ENCODE data around the gene PTPRT.

The PTPRT gene

DNA sequence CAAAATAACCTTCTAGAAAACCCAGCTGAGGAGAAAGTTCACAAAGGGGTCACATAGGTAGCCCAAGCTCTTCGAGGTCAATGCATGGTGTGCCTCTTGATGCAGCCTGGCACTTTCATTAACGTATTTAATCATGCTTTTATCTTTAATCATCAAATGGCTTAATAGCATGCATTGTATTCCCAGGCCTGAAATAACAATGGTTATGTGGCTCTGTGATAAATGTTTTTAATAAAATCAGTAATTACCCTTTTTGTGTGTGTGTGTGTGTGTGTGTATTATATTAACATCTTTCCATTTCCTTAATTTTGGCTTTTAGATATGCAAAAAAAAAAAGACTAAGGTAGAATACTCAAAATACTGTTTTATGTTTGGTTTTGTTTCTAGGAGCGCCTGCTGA lies 681.8 kb downstream of the PTPRT start:
- no peak for DNase-seq

DNA sequence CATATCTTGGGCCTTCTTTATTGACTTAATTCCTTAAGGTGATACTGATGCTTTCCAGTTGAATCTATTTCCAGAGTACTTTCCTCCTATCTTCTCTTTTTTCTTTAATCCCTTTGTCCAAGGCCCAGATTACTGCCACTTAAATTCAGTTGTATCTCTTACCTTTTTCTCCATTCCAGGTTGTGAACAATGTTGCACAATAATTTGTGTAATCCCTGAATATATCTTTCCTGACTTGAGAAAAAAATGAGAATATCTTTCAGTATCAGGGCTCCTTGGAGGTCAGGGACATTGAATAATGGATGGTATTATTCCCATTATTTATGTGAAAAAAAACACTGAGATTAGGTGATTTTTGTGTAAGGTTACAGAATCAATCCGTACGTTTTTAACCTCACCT lies 683.3 kb downstream of the PTPRT start:
- no peak for DNase-seq

DNA sequence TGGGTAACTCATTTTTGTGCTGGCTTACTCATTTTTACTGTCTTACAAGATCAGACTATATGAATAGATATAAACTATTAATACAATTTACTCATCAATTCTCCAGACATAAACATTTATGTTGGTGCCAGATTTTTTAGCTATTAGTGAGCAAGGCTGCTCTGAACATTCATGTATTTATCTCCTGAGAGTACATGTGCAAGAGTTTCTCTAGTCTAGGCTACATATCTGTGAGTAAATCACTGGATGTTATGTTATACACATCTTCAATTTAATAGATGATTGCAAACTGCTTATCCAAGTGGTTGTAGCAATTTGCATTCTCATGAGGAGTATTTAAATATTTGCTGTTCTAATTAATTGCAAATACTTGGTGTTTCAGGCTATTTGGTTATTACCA lies 687.1 kb downstream of the PTPRT start:
- DNase-seq = no peak

DNA sequence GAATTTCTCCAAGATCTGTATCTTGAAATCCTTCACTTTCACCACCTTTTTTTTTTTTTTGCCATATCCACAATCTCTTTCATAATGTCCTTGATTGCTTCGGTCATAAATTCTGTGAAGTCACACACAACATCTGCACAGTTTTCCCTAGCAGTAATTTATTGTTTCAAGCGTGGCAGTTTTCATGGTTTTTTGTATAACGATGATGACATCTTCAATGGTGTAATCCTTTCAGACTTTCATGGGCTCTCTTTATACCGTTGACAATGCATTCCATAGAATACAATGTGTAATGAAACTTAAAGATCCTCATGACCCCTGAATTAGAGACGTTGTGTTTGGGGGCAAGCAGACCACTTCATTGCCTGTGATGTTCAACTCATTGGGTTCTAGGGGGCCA lies 693.1 kb downstream of the PTPRT start:
- DNase-seq = no peak

DNA sequence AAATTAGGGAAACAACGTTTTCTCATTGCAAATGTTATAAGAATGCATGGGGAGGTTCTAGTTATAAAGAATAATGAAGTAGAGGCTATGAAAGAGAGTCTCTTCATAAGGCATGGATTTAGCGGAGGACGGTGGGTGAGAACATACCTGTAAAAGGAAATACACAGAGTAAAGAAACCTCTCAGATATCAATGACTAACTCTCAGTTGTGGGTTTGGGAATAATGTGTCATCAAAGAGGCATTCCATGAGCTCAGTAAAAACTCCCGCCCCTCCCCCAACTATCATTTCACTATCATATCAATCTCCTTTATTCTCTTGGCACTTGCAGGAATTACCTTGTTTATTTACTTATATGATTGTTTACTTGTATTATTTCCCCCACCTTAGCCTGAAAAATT lies 695.4 kb downstream of the PTPRT start:
- DNase-seq = no peak

DNA sequence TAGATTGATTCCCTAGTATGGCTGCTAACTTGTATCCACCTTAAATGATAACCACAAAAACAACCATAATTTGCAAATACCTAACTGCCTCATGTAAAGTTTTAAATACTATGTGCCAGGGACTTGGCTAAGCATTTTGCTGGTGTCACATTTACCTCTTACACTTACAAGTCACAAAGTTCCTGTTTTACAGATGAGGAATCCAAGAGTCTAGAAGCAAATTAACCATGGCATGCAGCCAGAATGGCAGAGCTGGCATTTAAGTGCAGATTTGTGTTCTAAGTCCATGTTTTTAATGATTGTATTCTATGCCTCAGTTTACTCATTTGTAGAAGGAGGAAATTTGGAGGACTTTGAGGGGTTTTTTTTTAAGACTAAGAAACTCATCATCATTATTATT lies 696.7 kb downstream of the PTPRT start:
- no peak for DNase-seq

DNA sequence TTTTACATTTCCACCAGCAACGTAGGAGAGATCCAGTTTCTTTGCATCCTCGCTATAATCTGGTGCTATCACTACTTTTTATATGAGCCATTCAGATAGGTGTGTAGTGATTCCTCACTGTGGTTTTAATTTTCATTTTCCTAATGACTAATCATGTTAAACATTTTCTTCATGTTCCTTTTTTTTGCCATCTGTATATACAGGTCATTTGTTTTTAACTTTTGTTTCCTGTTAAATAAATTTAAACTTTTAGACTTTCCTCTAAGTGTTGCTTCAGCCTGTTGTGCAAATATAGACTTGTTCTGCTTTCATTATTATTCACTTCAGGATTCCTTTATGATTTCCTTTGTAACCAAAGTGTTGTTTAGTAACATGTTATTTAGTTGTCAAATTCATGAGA lies 697.4 kb downstream of the PTPRT start:
- no peak for DNase-seq

DNA sequence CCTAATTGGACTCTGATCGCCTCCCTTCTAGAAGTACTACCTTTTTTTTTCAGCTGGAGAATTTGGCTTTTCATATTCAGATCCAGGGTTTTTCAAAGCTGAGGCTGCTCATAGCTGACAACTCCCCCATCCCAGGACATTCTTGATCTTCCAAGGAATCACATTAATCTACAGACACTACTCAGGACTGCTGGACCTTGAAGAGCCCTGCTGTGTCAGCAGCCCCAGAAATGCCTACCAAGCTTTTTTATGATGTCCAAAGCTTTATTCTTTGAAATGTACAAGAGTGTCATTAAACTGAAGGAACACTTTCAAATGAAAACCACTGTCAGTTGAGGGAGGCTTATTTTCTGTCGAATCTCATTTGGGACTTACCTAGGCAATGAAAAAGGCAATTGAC lies 704.1 kb downstream of the PTPRT start:
- no peak for DNase-seq

DNA sequence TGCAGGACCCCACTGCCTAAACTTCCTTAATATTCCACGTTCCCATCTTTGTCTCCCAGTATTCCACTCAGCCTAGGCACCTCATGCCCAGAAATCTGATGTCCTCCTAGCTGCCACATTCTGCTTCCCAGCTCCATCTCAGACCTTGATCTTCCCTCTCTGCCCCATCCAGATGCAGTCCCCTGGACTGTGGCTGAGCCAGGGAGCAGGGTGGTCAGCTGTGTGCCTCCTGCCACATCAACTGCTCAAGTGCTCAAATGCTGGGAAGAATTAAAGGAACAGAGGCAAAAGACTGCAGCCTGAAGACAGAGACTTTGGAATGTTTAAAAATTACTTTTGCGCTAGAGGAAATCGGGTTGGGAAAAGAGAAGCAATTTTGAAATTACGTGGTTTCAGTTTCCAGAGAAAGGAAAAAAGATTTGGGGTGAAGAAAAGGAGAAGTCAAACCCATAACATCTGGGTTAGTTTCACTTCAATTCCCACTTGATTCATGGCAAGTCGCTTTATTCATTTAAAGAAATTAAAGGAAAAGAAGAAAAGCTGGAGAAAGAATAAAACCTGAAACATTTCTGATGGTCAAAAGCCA lies 704.8 kb downstream of the PTPRT start:
- DNase-seq = no peak

DNA sequence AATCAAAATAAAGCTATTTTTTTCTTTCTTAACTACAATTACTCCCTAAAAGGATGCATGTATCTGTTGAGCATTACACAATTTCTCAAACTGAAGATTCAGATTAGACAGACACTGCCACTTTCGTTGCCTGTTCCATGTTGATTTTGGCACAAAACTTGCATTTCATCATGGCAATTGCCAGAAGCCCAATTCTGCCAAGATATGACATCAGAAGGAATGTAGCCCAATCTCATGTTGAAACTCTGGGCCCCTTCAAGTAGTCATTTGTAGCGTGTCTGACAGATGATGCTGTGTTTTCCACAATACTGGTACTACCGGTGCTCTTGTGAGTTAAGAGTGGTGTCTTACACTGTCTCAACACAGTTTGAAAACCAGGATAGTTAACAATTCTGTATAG lies 705.4 kb downstream of the PTPRT start:
- no peak for DNase-seq

DNA sequence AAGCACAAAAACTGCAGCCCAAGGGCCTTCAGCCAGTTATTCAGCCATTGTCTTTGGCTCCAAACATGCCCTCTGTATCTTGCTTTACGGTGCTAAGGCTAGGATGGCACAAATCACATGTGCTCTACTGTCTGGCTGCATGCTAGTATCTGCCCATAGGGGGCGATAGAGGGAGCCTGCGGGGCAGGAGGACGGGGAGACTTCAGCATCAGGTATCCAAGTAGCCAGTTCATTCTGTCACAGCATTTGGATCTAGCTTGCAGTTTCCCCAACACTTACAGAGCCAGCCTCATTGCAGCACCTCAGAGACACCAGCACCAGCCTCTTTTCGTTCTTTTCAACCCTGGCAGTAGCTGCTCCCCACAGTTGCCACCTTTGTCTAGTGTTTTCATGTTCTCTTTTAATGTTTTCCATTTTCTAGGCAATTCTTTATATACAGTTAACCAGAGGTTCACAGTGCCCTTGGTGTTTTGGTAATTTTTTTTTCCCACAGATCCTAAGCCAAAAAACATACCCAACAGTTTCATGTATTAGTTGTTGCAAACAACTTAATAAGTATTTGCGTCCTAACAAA lies 705.9 kb downstream of the PTPRT start:
- no peak for DNase-seq

DNA sequence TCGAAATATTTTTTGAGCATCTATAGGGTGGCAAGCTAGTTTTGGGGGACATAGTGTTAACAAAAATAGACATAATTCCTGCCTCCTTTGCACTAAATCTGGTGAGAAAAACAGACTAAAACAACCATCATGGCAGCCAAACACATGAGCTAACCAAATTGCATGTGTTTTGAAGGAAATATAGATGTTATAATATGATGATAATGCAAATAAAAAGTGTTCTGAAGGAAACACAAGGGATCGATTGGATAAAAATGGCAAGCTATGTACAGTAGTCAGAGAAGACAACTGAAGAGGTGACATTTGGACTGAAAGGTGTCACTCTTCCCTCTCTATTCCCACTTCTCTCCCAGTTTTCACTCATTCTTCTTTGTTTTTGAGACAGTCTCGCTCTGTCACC lies 706.9 kb downstream of the PTPRT start:
- DNase-seq = no peak

DNA sequence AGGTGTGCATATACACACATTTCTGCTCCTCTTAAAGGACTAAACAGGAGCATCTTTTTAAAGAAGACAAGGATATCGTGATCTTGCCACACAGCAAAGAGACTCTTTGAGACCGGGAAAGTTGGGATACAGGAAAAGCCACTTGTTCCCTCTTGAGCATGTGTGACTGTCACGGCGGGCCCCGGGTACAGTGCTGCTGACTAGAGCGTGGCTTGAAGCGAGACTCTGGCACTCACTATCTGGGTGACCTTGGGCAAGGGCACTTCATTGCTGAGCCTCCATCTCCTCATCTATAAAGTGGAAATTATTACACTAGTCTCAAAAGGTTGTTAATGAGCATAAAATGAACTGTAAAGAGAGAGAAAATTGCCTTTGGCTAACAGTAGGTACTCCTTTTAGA lies 713.9 kb downstream of the PTPRT start:
- DNase-seq = no peak

DNA sequence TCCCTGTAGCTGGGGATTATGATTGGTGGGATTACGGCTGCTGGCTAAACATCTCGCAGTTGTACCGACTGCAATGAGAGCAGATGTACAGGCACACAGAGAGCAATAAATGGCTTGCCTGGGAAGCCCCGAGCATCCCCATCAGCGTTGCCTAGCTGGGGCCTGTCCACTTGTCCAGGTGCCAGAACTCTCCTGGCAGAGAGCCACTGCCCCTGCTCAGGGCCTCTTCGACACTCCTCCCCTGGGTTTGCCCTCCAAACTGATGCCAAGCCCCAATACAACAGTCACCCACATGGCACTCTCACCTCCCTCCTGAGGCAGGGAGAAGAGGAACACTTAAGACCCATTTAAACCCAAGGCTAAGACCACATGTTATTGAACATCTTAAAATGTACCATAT lies 715.1 kb downstream of the PTPRT start:
- no peak for DNase-seq

DNA sequence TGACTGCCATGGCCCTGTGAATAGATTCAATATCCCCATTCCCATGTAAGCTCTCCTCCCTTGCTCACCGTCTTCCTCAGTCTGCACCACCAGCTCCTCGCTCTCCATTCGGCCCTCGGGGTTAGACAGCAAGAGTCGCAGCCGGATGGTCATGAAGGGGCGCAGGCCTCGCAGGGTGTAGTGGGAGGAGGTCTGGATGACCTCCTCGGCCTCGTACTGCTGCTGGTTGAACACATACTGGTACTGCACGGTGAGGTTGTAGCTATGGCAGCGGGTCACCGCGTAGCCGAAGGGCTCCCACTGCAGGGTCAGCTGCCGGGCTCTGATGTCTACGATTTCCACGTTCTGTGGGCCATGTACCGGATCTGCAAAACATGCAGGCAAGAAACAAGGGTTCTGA lies 717.5 kb downstream of the PTPRT start:
- DNase-seq = no peak

DNA sequence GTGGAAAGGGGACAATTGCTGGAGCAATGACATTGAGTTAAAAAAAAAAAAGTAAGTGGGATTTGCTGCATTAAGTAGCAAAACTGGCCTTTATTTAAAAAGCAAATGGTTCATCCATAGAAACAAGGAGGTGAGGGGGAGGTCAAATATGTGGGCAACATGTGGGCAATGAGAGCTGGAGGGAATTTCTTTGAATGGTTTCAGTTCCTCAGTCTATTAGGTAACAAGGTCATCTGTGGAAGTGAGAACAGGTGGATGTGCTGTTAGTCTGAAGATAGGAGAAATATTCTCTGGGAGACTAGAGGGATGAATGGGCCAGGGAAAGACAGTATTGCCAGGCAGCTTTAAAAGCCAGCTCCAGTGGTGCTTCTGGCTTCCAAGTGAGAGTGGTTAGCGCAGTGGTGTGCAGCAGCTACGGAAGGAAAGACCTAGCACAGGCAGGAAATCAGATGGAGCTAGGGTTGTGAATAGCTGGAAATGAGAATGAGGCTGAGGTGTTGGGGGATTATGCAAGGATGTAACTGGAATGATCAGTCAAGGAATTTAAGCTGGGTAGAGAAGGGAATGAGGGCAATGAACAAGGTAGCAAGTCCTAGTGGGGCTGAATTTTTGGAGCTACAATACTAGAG lies 727.6 kb downstream of the PTPRT start:
- DNase-seq = no peak

DNA sequence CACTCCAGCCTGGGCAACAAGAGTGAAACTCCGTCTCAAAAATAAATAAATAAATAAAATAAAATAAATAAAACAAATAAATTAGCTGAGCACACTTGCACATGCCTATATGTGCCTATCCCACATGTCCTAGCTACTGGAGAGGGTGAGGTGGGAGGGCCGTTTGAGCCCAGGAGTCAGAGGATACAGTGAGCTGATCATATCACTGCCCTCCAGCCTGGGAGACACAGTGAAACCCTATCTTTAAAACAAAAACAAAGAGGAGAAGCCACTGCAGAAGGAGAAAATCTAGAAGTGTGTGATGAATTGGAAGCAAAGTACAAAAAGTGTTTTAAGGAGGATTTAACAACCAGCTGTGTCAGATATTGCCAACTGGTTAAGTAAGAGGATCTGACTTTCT lies 728.4 kb downstream of the PTPRT start:
- no peak for DNase-seq

DNA sequence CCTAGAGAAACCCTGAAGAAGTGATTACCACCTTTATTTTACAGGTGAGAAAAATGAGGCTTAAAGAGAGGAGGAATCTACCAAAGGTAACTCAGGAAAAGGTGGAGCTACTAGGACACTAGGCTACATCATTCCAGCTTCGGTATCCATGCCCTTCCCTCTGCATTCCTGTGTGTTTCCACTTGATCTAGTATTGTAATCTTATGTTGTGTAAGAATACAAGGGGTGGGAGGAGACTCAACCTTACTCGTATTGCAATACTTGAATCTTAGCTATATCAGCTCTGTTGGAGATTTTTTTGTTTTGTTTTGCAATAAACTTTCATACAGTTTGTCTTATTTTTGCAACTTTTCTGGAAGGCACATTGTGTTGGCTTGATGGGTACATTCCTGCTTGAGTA lies 742.4 kb downstream of the PTPRT start:
- DNase-seq = no peak

DNA sequence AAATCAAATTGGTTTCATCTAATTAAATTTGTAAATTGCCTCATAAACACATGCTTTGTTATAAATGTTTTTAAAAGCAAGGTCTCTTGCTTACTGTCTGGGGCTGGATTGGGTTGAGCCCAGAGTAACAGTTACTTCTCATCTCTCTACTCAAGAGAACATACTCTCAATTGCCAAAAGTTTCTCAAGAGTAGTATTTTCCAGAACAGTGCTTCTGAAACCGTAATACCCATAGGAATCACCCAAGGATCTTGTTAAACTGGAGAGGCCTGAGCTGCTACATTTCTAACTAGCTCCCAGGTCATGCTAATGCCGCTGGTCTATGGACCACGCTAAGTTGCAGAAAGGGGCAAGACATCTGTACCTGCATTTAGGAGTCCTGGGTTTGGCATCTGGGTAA lies 744.9 kb downstream of the PTPRT start:
- no peak for DNase-seq

DNA sequence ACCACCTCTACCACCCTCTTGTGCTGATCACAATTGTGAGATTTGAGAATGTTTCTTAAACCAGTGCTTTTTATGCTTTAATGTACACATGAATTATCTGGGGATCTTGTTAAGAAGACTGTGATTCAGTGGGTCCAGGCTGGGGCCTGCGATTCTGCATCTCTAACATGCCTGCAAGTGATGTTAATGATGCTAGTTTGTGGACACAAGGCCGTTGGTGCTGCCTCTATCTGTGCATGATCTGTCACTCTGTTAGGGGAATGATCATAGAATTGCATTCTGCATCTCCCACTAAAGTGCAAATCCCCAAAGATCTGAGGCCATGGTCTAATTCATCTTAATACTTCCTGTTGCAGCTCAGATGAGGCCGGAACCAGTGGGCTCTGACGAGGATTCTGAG lies 746.5 kb downstream of the PTPRT start:
- DNase-seq = no peak

DNA sequence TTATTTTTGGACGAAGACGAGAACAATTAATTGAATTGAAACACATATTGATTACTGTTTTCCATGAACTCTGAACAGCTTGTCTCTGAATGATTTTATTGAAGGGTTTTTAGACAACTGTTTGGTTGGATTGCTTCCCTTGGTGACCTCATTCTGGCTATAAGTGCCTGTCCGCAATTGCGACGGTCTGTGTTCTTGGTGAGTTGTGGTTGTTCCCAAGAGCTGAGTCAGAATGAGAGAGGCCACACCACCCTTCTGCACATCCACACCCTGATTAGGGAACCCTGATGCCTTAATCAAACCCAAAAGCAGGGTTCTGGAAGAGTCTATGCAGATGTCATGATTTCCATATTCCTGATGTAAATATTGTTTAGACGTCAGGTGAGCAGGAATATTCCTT lies 747.0 kb downstream of the PTPRT start:
- no peak for DNase-seq

DNA sequence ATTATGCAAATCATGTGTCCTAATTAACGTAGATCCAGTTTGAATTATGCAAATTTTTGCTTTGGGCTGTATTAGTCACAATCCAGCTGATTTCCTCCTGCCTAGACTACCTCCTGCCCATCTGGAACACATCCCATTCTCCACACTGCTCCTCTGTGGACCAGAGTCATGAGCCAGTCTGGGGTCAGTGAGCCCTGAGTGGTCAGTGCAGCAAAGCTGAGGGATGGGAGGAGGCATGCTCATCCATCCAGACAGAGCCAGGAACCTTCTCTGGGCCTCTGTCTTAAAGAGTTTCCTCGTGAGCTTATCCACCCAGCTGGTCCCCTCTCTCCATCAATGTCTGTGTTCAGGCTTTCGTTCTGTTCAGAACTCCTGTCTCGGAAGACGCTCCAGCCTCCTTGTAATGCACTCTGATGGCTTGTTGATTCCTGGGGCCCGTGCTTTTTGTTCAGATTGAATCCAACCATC lies 747.8 kb downstream of the PTPRT start:
- DNase-seq = no peak

DNA sequence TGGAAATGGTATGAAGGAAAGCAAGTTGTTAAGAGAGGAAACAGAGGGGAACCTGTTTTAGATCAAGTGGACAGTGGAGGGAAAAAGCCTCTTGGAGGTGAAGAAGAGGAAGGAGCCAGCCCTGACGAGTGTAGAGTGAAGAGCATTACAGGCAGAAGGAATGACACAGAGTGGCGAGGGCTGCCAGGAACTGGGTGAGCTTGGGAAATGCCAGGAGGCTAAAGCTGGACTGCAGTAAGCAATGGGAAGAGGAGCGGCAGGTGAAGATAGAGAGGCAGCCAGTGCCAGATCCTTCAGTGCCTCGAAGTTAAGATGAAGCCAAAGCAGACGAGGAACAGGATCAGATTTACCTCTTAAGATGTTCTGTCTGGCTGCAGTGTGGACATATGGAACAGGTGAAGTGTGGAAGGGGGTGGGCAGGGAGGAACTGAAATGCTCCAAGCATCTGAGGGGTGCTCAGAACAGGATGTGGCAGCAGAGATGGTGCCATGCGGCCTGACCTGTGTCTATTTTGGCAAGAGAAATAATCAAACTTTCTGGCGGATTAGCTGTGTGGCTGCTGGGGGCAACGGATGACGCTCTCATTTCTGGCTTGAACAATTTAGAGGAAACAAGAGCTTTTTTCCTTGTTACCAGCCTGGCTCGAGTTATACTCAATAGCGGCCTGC lies 748.4 kb downstream of the PTPRT start:
- DNase-seq = no peak

DNA sequence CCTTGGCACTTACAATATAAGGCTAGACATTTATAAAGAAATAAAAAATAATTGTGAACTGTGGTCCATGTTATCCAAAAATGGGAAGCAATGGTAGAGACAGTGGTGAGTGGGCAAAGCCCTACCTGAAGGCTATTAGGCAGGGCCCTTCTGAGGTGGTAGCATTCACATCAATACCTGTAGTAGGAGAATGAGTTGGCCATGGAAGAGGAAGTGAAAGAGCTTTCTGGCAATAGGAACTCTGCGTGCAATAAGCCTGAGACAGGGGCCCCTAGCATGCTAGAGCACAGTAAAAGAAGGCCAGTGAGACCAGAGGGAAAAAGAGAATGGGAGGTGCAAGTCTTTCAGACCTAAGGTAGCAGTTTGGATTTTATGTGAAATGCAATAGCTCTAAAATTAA lies 754.5 kb downstream of the PTPRT start:
- no peak for DNase-seq
